ENCODE measurements around the gene GCSAM.
A peak's percentile ranks its signal among the peaks of the same experiment; 100 is the strongest.

GCSAM gene

DNA sequence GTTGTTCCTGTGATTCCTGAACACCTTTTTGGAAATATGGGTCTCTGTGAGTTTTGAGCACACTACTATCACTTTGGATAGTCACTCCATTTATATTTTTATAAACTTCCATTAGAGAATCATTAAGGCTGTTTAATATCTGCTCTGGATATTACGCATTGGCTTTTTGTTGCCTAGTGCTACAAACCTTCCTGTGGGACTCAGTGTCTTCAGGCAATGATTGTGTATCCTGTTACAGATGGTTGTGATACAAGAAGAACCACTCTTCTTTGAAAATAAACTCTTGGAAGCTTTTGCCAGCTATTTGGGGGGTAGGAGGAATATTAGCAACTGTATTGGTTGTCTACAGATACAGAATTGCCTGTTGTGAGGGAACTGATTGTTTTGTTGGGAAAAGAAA lies 15.6 kb downstream of the GCSAM start:
- no peak for DNase-seq (ENCODE audit: low read depth)
- peak overlapping the region; percentile 41 for H3K4me3 ChIP-seq (ENCODE audit: low read depth, low read length)
- TF ChIP-seq, protein P1, sequence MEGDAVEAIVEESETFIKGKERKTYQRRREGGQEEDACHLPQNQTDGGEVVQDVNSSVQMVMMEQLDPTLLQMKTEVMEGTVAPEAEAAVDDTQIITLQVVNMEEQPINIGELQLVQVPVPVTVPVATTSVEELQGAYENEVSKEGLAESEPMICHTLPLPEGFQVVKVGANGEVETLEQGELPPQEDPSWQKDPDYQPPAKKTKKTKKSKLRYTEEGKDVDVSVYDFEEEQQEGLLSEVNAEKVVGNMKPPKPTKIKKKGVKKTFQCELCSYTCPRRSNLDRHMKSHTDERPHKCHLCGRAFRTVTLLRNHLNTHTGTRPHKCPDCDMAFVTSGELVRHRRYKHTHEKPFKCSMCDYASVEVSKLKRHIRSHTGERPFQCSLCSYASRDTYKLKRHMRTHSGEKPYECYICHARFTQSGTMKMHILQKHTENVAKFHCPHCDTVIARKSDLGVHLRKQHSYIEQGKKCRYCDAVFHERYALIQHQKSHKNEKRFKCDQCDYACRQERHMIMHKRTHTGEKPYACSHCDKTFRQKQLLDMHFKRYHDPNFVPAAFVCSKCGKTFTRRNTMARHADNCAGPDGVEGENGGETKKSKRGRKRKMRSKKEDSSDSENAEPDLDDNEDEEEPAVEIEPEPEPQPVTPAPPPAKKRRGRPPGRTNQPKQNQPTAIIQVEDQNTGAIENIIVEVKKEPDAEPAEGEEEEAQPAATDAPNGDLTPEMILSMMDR (IDR thresholded peaks at IDR 0.05; ENCODE audit: insufficient read depth, low read depth, low read length, missing control alignments): no peak

DNA sequence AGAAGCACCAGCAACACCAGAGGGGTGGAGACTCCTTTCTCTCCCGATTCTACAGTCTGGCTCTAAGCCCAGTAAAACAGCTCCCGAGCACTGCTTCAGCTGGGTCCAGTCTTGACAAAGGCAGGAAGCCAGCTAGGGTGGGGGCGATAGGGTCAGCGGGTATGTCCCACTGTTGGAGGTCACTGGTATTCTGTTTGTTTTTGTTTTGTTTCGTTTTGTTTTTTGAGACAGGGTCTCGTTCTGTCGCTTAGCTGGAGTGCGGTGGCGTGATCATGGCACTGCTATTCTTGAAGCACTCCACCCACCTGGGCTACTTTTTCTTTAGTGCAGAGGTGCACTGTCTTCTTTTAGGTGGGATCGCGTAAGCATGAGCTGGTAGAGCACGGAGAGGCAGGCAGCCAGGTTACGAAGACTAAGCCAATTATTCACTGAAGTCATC lies 16.3 kb downstream of the GCSAM start:
- TF ChIP-seq, protein P1 (IDR thresholded peaks at IDR 0.05; ENCODE audit: insufficient read depth, low read depth, low read length, missing control alignments): no peak
- DNase-seq (ENCODE audit: low read depth): peak; percentile 54
- peak overlapping the region; percentile 41 for H3K4me3 ChIP-seq (ENCODE audit: low read depth, low read length)

DNA sequence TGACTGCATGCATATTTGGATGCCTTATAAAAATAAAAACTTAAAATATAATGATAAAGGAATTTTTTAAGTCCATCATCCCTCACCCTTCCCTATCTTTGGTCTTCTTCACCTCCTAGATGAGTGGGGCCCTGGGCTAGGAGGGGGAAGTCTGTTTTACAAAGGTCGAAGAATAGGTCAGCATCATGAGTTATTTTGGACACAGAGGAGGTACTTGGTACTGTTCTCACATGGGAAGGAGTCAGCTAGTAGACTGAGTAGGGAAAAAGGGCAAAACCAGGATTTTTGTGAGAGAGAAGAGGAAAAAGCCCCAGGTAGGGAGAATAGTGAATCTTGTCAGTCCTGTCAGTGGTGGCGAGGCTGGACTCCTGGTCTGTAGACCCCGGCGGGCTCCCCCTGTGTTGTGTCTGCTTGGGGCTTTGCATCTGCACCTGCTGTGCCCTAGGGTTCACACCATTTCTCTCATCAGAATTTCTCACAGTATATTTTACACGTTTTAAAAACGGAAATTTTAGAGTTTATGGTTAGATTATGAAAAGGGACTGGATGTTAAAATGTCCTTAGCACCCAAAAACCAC lies 17.2 kb downstream of the GCSAM start:
- DNase-seq (ENCODE audit: low read depth): peak; percentile 71
- TF ChIP-seq, protein P1 (IDR thresholded peaks at IDR 0.05; ENCODE audit: insufficient read depth, low read depth, low read length, missing control alignments): no peak
- peak overlapping the region; percentile 41 for H3K4me3 ChIP-seq (ENCODE audit: low read depth, low read length)

DNA sequence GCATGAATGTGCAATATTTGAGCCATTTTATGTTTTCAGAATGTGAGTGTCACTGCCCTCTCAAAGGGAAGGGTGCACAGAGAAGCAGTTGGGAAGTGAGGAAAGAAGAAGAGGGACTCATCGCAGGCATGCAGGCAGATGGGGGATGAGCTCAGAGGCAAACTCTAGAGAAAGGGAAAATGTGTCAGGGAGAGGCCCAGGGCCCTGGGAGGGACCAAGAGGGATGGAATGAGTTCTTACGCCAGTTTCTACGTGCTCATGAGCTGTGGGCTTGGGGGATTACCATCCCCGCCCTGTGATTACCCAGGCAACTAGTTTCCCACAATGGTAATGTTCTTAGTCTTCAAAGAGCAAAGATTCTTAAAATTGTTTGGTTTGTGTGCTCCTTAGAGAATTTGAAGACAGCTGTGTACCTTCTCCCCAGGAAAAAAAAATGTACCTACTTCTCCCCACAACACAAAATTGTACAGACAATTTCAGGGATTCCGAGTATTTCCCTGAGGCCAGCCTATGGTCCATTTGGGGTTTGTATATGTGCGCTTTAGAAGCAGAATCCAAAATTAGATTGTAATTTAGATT lies 17.8 kb downstream of the GCSAM start:
- TF ChIP-seq, protein P1 (IDR thresholded peaks at IDR 0.05; ENCODE audit: insufficient read depth, low read depth, low read length, missing control alignments): no peak
- peak; percentile 93 for DNase-seq (ENCODE audit: low read depth)
- H3K4me3 ChIP-seq (ENCODE audit: low read depth, low read length): peak overlapping the region; percentile 41

DNA sequence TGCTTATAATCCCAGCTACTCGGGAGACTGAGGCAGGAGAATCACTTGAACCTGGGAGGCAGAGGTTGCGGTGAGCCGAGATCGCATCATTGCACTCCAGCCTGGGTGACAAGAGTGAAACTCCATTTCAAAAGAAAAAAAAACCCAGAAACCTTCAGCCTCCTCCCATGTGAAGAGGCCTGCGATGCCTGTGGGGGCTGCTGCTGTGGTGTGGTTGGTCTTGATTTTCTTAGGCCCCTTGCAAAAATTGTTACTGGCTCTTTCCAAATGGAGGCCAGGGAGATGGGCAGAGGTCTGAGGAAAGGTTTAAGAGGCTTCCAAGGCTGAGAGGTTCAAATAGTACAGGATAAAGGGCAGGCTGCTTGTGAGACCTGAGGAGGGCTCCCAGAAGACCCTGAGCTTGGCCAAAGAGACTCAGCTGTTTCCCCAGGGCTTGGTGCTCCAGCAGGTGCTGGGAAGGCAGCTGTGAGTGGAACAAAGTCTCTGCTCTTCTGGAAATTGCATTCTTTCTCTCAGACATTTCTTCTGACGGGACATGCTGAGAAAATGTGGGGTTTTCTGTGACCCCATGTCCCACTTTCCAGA lies 18.4 kb downstream of the GCSAM start:
- peak overlapping the region; percentile 41 for H3K4me3 ChIP-seq (ENCODE audit: low read depth, low read length)
- TF ChIP-seq, protein P1 (IDR thresholded peaks at IDR 0.05; ENCODE audit: insufficient read depth, low read depth, low read length, missing control alignments): no peak
- peak; percentile 82 for DNase-seq (ENCODE audit: low read depth)

DNA sequence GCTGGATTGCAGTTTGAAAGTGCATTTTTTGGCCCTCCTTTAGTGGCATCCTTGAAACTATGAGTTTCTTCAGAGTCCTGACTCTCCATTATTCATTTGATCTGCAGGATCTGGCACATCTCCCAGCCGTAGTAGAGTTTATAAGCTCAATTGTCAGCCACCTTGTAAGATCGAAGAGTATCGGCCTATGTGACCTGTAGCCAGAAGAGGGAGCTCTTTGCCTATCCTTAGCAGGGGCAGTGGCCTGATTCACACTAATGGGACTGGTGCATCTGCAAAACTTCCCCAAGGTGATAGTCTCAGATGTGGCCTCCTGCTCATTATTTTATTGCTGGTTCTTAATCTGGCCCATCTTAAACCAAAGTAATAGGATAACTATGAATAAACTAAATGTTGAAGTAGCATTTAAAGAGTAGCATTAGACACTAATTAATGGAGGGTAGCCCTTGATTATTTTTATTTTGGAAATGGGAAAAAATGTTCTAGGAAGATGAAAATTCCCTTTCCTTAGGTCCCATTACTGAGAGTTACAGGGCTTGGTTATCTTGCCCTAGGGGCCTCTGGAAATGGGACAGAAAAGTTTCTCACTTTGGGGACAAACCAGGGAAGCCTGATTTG lies 21.2 kb downstream of the GCSAM start:
- H3K4me3 ChIP-seq (ENCODE audit: low read depth, low read length): no peak overlapping the region
- DNase-seq (ENCODE audit: low read depth): peak; percentile 93
- TF ChIP-seq, protein P1 (IDR thresholded peaks at IDR 0.05; ENCODE audit: insufficient read depth, low read depth, low read length, missing control alignments): peak; percentile 86

Measured in GM12865 (cell line).